Thyroid gland (tissue), 4 donors: ENCODE data around the gene ZFR.

Experiments
- POLR2A ChIP-seq, 2 donors: fragments of 450-650 bp; IDR thresholded peaks; one replicate each; pipeline ENCODE4 v1.6.1; 2017; ENCODE audit warnings: antibody characterized with exemption in 2 of 2, mild to moderate bottlenecking in 2 of 2, moderate library complexity in 1 of 2
- TF ChIP-seq, protein P1 (sequence below), 6 experiments: fragments of 200-600 bp in 3 of 6; fragments of 450-650 bp in 3 of 6; sonication (generic) in 3 of 6; IDR thresholded peaks; one replicate each; pipeline ENCODE4 v1.5.1; 2016 to 2019; ENCODE audit warnings: antibody characterized with exemption in 6 of 6, mild to moderate bottlenecking in 2 of 6, inconsistent platforms in 1 of 6, moderate library complexity in 1 of 6

- TF ChIP-seq, protein P1, sequence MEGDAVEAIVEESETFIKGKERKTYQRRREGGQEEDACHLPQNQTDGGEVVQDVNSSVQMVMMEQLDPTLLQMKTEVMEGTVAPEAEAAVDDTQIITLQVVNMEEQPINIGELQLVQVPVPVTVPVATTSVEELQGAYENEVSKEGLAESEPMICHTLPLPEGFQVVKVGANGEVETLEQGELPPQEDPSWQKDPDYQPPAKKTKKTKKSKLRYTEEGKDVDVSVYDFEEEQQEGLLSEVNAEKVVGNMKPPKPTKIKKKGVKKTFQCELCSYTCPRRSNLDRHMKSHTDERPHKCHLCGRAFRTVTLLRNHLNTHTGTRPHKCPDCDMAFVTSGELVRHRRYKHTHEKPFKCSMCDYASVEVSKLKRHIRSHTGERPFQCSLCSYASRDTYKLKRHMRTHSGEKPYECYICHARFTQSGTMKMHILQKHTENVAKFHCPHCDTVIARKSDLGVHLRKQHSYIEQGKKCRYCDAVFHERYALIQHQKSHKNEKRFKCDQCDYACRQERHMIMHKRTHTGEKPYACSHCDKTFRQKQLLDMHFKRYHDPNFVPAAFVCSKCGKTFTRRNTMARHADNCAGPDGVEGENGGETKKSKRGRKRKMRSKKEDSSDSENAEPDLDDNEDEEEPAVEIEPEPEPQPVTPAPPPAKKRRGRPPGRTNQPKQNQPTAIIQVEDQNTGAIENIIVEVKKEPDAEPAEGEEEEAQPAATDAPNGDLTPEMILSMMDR (IDR thresholded peaks at IDR 0.05): no peak
- TF ChIP-seq POLR2A (IDR thresholded peaks at IDR 0.05): no peak
These were observed 139.9 kb downstream of the ZFR start for GRCh38 chr5:32304622-32305021.
